Fibroblast of lung (primary cell): ENCODE measurements around the gene DDO.

Source experiments
- EZH2 ChIP-seq: IDR thresholded peaks from 2 replicates; pipeline ENCODE4 v1.5.1; 2012; ENCODE audit warnings: low read length, control low read depth, mild to moderate bottlenecking; ENCODE audit errors: missing control alignments
- TF ChIP-seq, protein P1 (sequence below), 2 donors: IDR thresholded peaks in 1 of 2; conservative IDR thresholded peaks in 1 of 2; 1 replicate in 1 of 2; 2 replicates in 1 of 2; pipeline ENCODE4 v1.5.1; 2011 to 2012; ENCODE audit warnings: low read length in 2 of 2, control low read depth in 1 of 2, inconsistent platforms in 1 of 2, low read depth in 1 of 2, mild to moderate bottlenecking in 1 of 2

GRCh38 chr6:110456694-110457093 lies 41.3 kb upstream of the DDO start:
- TF ChIP-seq, protein P1, sequence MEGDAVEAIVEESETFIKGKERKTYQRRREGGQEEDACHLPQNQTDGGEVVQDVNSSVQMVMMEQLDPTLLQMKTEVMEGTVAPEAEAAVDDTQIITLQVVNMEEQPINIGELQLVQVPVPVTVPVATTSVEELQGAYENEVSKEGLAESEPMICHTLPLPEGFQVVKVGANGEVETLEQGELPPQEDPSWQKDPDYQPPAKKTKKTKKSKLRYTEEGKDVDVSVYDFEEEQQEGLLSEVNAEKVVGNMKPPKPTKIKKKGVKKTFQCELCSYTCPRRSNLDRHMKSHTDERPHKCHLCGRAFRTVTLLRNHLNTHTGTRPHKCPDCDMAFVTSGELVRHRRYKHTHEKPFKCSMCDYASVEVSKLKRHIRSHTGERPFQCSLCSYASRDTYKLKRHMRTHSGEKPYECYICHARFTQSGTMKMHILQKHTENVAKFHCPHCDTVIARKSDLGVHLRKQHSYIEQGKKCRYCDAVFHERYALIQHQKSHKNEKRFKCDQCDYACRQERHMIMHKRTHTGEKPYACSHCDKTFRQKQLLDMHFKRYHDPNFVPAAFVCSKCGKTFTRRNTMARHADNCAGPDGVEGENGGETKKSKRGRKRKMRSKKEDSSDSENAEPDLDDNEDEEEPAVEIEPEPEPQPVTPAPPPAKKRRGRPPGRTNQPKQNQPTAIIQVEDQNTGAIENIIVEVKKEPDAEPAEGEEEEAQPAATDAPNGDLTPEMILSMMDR (conservative IDR thresholded peaks at IDR 0.05 in 1 of 2, IDR thresholded peaks at IDR 0.05 in 1 of 2; ENCODE audit: low read depth in 1 of 2, low read length in 2 of 2), result no peak
- TF ChIP-seq EZH2, result no peak
